IPS-15b (cell line): Measurements from ENCODE around the gene MAP3K2.

Experiments used
- H3K27me3 ChIP-seq: one replicate; pipeline ENCODE4 v1.6.1; 2013; ENCODE audit warnings: low read length; ENCODE audit not compliant: control insufficient read depth, insufficient read depth
- H3K36me3 ChIP-seq: one replicate; pipeline ENCODE4 v1.6.1; 2013; ENCODE audit warnings: low read length; ENCODE audit not compliant: control insufficient read depth, insufficient read depth
- H3K4me1 ChIP-seq: one replicate; pipeline ENCODE4 v1.6.1; 2013; ENCODE audit warnings: mild to moderate bottlenecking, low read length; ENCODE audit not compliant: control insufficient read depth, insufficient read depth
- H3K4me3 ChIP-seq: one replicate; pipeline ENCODE4 v1.5.1; 2013; ENCODE audit warnings: low read depth, low read length
- H3K9ac ChIP-seq: one replicate; pipeline ENCODE4 v1.6.1; 2013; ENCODE audit warnings: low read depth, mild to moderate bottlenecking, low read length
- H3K9me3 ChIP-seq: one replicate; pipeline ENCODE4 v1.6.1; 2013; ENCODE audit warnings: mild to moderate bottlenecking, low read length; ENCODE audit not compliant: control insufficient read depth, insufficient read depth

The MAP3K2 gene

GRCh38 chr2:127280693-127281092 lies 107.1 kb downstream of the MAP3K2 start:
- peaks cover 10% of the 10 kb centered on the region for H3K9me3 ChIP-seq
- no peak overlapping the region for H3K4me3 ChIP-seq
- peaks cover 40% of the 10 kb centered on the region for H3K36me3 ChIP-seq
- no peaks in the 10 kb centered on the region for H3K27me3 ChIP-seq
- no peak overlapping the region for H3K9ac ChIP-seq
- H3K4me1 ChIP-seq: no peaks in the 10 kb centered on the region

- Histone ChIP-seq H3K9ac (no peak overlapping the region), H3K27me3 (no peaks in the 10 kb centered on the region), H3K9me3 (peaks cover 10% of the 10 kb centered on the region), H3K4me3 (no peak overlapping the region), H3K4me1 (no peaks in the 10 kb centered on the region), H3K36me3 (peaks cover 41% of the 10 kb centered on the region)
Observed at GRCh38 chr2:127279781-127280180, 108.0 kb downstream of the MAP3K2 start.

DNA sequence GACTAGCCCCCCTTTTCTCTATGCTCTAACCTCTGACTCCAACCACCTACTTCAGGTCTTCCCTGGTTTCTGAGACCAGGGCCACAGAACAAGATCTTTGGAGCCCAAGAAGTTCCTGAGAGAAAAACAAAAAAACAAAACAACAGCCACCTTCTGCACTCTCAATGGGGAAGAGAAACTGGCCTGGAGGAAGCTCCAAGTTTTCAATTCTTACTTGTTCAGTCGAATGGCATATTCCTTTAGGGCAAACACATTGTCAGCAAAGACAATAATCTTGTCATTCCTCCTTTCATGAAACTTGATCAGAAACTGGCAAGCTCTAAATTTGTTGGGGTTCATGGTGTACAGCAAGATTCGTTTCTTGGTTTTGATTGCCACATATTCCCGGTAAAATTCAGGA lies 108.8 kb downstream of the MAP3K2 start:
- H3K4me1 ChIP-seq: no peaks in the 10 kb centered on the region
- no peak overlapping the region for H3K4me3 ChIP-seq
- no peak overlapping the region for H3K9ac ChIP-seq
- peaks cover 42% of the 10 kb centered on the region for H3K36me3 ChIP-seq
- H3K9me3 ChIP-seq: peaks cover 8% of the 10 kb centered on the region
- H3K27me3 ChIP-seq: no peaks in the 10 kb centered on the region

DNA sequence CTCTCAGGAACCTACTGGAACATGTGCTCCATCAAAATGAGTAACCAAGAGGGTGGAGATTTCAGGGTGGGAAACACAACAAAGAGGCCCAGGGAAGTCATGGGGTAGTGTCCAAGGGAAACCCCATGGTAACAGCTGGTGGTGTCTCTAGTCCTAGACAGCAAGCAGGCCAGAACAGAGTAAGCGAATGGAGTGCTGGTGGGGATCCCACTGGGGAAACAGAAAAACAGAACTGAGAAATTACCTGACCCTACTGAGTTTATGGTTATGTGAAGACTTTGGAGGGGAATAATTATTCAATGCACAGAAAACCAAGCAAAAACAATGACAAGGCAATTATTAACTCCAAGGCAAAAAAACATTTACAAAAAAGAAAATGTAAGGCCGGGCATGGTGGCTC lies 110.7 kb downstream of the MAP3K2 start:
- Histone ChIP-seq H3K27me3 (no peaks in the 10 kb centered on the region), H3K36me3 (peaks cover 38% of the 10 kb centered on the region), H3K4me3 (no peak overlapping the region), H3K4me1 (no peaks in the 10 kb centered on the region), H3K9me3 (no peaks in the 10 kb centered on the region), H3K9ac (no peak overlapping the region)

- Histone ChIP-seq H3K36me3 (peaks cover 44% of the 10 kb centered on the region), H3K9ac (no peak overlapping the region), H3K4me3 (no peak overlapping the region), H3K27me3 (no peaks in the 10 kb centered on the region), H3K4me1 (no peaks in the 10 kb centered on the region), H3K9me3 (no peaks in the 10 kb centered on the region)
Observed at GRCh38 chr2:127275789-127276188, 112.0 kb downstream of the MAP3K2 start.

DNA sequence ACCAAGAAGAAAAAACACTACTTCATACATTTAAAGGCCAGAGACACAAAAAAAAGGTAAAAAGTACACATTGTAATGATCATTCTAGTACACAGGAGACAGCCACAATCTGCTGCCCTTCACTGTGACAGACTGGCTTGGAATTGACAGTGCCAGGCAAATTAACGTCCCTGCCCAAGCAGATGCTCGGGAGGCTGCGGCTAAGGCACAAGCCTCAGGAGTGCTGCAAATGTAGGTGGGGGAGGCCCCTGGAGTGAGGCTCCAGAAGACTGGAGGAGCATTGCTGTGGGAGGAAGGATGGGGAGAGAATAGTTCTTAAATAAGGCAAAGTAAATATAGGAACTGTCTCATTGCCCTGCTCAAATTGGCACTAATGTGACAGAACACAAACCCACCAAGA lies 112.4 kb downstream of the MAP3K2 start:
- Histone ChIP-seq H3K36me3 (peaks cover 47% of the 10 kb centered on the region), H3K9me3 (no peaks in the 10 kb centered on the region)

DNA sequence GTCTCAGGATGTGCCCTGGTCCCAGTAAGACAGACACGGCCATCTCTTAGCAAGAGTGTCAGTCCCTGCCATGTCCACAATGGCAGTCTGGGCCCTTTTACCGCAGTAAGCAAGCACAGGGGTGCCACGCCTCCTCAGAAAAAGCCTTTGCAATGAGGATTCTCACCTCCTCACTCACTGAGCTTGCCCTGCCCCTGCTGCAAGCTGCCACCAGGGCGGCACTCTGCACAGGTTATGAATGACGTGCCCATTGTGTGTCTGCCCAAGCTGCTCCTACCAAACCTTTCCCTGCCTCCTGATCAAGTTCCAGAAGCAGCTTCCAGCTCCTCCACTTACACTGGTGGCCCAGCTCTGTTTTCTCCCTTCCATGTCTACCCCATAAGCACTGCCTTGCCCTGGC lies 117.1 kb downstream of the MAP3K2 start:
- Histone ChIP-seq H3K36me3 (peaks cover 42% of the 10 kb centered on the region), H3K4me1 (no peaks in the 10 kb centered on the region), H3K4me3 (no peak overlapping the region)

More for the DNA sequence above, 112.4 kb downstream of the MAP3K2 start:
- H3K9ac ChIP-seq: no peak overlapping the region
- no peaks in the 10 kb centered on the region for H3K4me1 ChIP-seq
- H3K27me3 ChIP-seq: no peaks in the 10 kb centered on the region
- no peak overlapping the region for H3K4me3 ChIP-seq

GRCh38 chr2:127261804-127262406 lies 125.9 kb downstream of the MAP3K2 start:
- no peaks in the 10 kb centered on the region for H3K4me1 ChIP-seq
- H3K27me3 ChIP-seq: no peaks in the 10 kb centered on the region
- H3K9ac ChIP-seq: no peak overlapping the region
- H3K4me3 ChIP-seq: no peak overlapping the region
- no peaks in the 10 kb centered on the region for H3K9me3 ChIP-seq
- H3K36me3 ChIP-seq: peaks cover 34% of the 10 kb centered on the region

More for the DNA sequence above, 117.1 kb downstream of the MAP3K2 start:
- Histone ChIP-seq H3K27me3 (no peaks in the 10 kb centered on the region), H3K9me3 (no peaks in the 10 kb centered on the region), H3K9ac (no peak overlapping the region)

DNA sequence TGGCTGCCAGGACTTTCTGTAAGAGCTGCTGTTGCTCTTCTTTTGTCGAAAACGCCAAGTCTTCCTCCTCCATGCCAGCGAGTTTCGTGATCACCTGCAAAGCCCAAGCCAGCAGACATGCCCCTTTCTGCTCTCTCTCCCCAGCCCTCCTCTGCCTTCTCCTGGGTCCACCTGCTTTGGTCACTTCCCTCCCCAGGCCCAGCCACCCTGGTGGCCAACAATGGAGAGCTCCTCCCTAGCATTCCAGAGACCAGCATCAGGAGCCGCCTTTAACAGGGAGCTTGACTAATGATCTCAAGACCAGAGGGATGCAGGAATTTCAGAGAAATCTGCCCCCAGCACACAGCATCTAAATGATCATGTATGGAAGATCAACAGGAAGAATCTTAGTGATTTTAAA lies 128.4 kb downstream of the MAP3K2 start:
- no peaks in the 10 kb centered on the region for H3K4me1 ChIP-seq
- no peaks in the 10 kb centered on the region for H3K27me3 ChIP-seq
- H3K9me3 ChIP-seq: no peaks in the 10 kb centered on the region
- no peak overlapping the region for H3K9ac ChIP-seq
- peaks cover 38% of the 10 kb centered on the region for H3K36me3 ChIP-seq
- no peak overlapping the region for H3K4me3 ChIP-seq

DNA sequence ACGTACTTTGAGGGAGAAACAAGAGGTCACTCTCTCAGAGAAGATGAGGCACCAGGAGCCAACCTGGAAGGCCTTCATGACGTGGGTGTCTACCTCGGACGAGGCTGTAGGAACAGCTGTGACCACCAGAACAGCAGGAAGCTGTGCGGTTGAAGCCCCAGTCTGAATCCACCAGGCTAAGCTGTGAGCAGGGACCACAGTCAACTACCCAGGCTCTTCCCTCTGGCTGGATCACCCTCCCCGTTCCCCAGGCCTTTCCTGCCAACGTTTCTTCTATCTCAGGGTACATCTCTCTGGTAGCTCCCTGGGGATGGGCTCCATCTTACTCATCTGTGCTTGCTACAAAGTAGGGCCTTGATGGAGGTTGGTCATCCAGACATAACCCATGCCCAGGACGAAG lies 130.9 kb downstream of the MAP3K2 start:
- no peak overlapping the region for H3K4me3 ChIP-seq
- no peaks in the 10 kb centered on the region for H3K27me3 ChIP-seq
- H3K36me3 ChIP-seq: peaks cover 38% of the 10 kb centered on the region
- no peaks in the 10 kb centered on the region for H3K4me1 ChIP-seq
- no peak overlapping the region for H3K9ac ChIP-seq
- H3K9me3 ChIP-seq: no peaks in the 10 kb centered on the region

DNA sequence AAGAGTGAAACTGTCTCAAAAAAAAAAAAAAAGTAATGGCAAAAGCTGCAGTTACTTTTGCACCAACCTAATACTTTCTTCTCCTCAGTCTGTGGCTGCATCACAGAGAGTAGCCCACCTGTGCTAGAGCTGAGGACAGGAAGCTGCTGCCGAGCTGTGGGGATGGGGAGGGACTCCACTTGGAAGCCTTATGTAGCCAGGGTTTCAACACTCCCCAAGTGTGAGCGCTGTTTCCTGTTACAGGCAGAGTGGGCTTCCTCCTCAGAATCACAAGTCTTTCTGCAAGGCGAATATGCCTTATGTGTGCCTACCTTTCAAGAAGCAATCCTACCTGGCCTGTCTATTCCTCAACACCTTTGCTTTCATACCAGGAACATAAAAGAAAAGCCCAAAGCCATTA lies 131.4 kb downstream of the MAP3K2 start:
- H3K27me3 ChIP-seq: no peaks in the 10 kb centered on the region
- no peaks in the 10 kb centered on the region for H3K9me3 ChIP-seq
- no peaks in the 10 kb centered on the region for H3K4me1 ChIP-seq
- peaks cover 36% of the 10 kb centered on the region for H3K36me3 ChIP-seq
- H3K4me3 ChIP-seq: no peak overlapping the region
- no peak overlapping the region for H3K9ac ChIP-seq

DNA sequence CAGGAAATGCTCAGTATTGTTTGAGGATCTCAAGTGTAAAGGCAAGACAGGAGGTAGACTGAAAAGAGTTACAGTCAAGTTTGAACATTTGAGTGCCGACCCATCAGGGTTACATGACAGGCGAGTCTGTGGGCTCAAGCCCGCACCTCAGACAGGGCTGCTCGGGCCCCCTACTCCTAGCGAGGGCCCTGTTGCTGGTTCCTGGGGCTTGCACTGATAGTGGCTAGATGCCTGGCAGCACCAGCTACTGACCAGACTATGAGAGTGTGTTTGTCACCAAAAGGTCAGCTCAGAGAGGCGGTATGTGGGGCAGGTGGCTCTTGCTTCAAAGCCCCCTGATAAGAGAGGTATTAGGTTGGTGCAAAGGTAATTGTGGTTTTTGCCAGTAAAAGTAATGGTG lies 132.1 kb downstream of the MAP3K2 start:
- Histone ChIP-seq H3K4me1 (no peaks in the 10 kb centered on the region), H3K36me3 (peaks cover 29% of the 10 kb centered on the region), H3K9me3 (no peaks in the 10 kb centered on the region), H3K27me3 (no peaks in the 10 kb centered on the region), H3K9ac (no peak overlapping the region), H3K4me3 (no peak overlapping the region)
